Adrenal gland (tissue), 12 donors: ENCODE data around the gene ATM. TPM values are rescaled to one million over a fixed set of nuclear protein-coding genes. Genes with fewer than 3 reads are reported as not detected.
A peak's percentile ranks its signal among the peaks of the same experiment; 100 is the strongest.
"Not testable (repeated sequence)": the region's sequence is repeated elsewhere in the genome, so short reads cannot be mapped to it uniquely, and the experiment has no call there.

Experiments
- DNase-seq, 7 donors: peaks; one replicate each; pipeline ENCODE4 v3.0.0-alpha.2; 2019 to 2020
- H3K27ac ChIP-seq, 5 donors: fragments of 200-600 bp; sonication (generic) in 4 of 5; 1 replicate in 3 of 5; 2 replicates in 2 of 5; pipeline versions ENCODE4 v1.5.1 to v1.8.0; 2016 to 2020; ENCODE audit warnings: mild to moderate bottlenecking in 1 of 5
- H3K27me3 ChIP-seq: fragments of 200-600 bp; 2 replicates; pipeline ENCODE4 v1.8.0; 2021
- H3K36me3 ChIP-seq, 2 donors: fragments of 200-600 bp; replicated peaks in 1 of 2; 1 replicate in 1 of 2; 2 replicates in 1 of 2; pipeline versions ENCODE4 v1.5.1 to v1.8.0; 2018 to 2022
- H3K4me1 ChIP-seq, 2 donors: fragments of 200-600 bp; replicated peaks in 1 of 2; 1 replicate in 1 of 2; 2 replicates in 1 of 2; pipeline versions ENCODE4 v1.5.1 to v1.8.0; 2018 to 2021
- H3K4me3 ChIP-seq, 4 donors: fragments of 200-600 bp; sonication (generic) in 3 of 4; one replicate each; pipeline ENCODE4 v1.5.1; 2016 to 2018
- H3K9me3 ChIP-seq, 3 donors: fragments of 200-600 bp; sonication (generic) in 1 of 3; replicated peaks in 1 of 3; 1 replicate in 2 of 3; 2 replicates in 1 of 3; pipeline versions ENCODE4 v1.5.1 to v1.8.0; 2016 to 2021
- CTCF ChIP-seq, 6 experiments: fragments of 450-650 bp in 4 of 6; fragments of 200-600 bp in 2 of 6; sonication (generic) in 1 of 6; IDR thresholded peaks; 1 replicate in 5 of 6; 2 replicates in 1 of 6; pipeline versions ENCODE4 v1.5.1 to v1.8.0; 2016 to 2021; ENCODE audit warnings: antibody characterized with exemption in 6 of 6, mild to moderate bottlenecking in 2 of 6, moderate library complexity in 1 of 6
- POLR2A ChIP-seq, 2 donors: fragments of 450-650 bp; IDR thresholded peaks; one replicate each; pipeline ENCODE4 v1.6.1; 2017; ENCODE audit warnings: antibody characterized with exemption in 2 of 2, mild to moderate bottlenecking in 2 of 2, moderate library complexity in 1 of 2
- WGBS, 4 donors: extraction: QIAGEN DNeasy Blood & Tissue Kit in 2 of 4; methylation state at CpG; one replicate each; pipeline versions ENCODE4 v1.1.5 to v1.1.7; 2013 to 2017; 5-methylcytosine and 5-hydroxymethylcytosine counted together
- intact Hi-C, 2 donors: fragments of 100-400 bp; cut with DNase I; formaldehyde crosslinking; loops; one replicate each; pipeline versions ENCODE4 v1.14.1 to v1.15.0; 2022 to 2023
- polyA plus RNA-seq, 3 donors: library from polyadenylated mRNA; stranded (reverse); fragments of 200-250 nt in 2 of 3; fragments of 350-450 nt in 1 of 3; fragmentation: Illumina TruSeq in 1 of 3; extraction: RNeasy Lipid Tissue Mini Kit (QIAGEN cat#74804) in 1 of 3; gene quantifications; one replicate each; pipeline ENCODE4 v1.2.3, GENCODE V29; 2013 to 2014
- total RNA-seq, 9 donors: library from RNA; depleted of rRNA in 4 of 9; stranded (reverse); fragments of >200 nt in 4 of 9; fragments of 120-200 nt in 1 of 9; fragmentation: NEBNext Ultra II Directional in 1 of 9; extraction: Animal tissue kit (Norgen Biotek cat#: 25700) in 1 of 9; gene quantifications; one replicate each; pipeline versions ENCODE4 v1.1.0 to v1.2.4, GENCODE V29; 2013 to 2023
- donor health status: healthy with polysubstance abuse.
- donor health status: Bipolar disorder and iron deficiency.
- donor health status: DM: yes; HTN: yes; CAD: no.
- donor health status: DM: no; HTN: no; CAD: no.
- donor health status: DM: no; HTN: no; CAD: no.
- donor health status: DM: yes; HTN: yes; CAD: no.

Gene ATM
- total and polyA plus RNA-seq, 12 donors: 19.9 to 127 (median 66.8) TPM

DNA sequence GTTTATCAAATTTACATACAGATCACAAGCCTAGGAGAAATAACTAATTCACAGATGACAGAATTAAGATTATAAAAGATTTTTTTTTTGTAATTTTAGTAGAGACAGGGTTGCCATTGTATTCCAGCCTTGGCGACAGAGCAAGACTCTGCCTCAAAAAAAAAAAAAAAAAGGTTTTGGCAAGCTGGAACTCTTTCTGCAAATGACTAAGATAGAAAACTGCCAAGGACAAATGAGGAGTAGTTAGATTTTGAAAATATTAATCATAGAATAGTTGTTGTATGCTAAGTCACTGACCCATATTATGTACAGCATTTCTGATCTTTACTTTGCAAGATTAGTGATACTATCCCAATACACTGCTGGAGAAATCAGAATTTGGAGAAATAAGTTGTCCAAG lies 145.3 kb downstream of the ATM start:
- WGBS, 4 donors: 33 to 45% (median 44%) methylated on average over 1 of the region's 1 CpG

GRCh38 chr11:108369064-108369463 lies 146.2 kb downstream of the ATM start:
- H3K36me3 ChIP-seq: peaks cover 0 to 11% of the 10 kb centered on the region in 2 donors
- no peaks in the 10 kb centered on the region for H3K27me3 ChIP-seq
- TF ChIP-seq CTCF (IDR thresholded peaks at IDR 0.05): no peak
- no peak for TF ChIP-seq POLR2A (IDR thresholded peaks at IDR 0.05)
- H3K9me3 ChIP-seq: no peaks in the 10 kb centered on the region
- no peak overlapping the region for H3K4me3 ChIP-seq
- H3K4me1 ChIP-seq: peaks cover 6 to 22% of the 10 kb centered on the region in 2 donors
- WGBS, 4 donors: 40 to 66% (median 56%) methylated on average over 5 of the region's 5 CpGs
- peak overlapping the region in 3 of 5 donors; percentile 12 to 65 (median 65) for H3K27ac ChIP-seq
- intact Hi-C loops: no loop called here
- DNase-seq: peak in 4 of 7 donors; percentile 16 to 28 (median 22)

More for the DNA sequence above, 145.3 kb downstream of the ATM start:
- intact Hi-C loops: no loop called here
- peak overlapping the region; percentile 31 to 65 (median 51) for H3K27ac ChIP-seq
- H3K9me3 ChIP-seq: no peaks in the 10 kb centered on the region
- no peak overlapping the region for H3K4me3 ChIP-seq
- H3K36me3 ChIP-seq: peaks cover 0 to 11% of the 10 kb centered on the region in 2 donors
- peaks cover 10 to 22% of the 10 kb centered on the region in 2 donors for H3K4me1 ChIP-seq
- TF ChIP-seq POLR2A (IDR thresholded peaks at IDR 0.05): no peak
- TF ChIP-seq CTCF (IDR thresholded peaks at IDR 0.05): no peak
- peak in 1 of 7 donors; percentile 5 for DNase-seq
- no peaks in the 10 kb centered on the region for H3K27me3 ChIP-seq

DNA sequence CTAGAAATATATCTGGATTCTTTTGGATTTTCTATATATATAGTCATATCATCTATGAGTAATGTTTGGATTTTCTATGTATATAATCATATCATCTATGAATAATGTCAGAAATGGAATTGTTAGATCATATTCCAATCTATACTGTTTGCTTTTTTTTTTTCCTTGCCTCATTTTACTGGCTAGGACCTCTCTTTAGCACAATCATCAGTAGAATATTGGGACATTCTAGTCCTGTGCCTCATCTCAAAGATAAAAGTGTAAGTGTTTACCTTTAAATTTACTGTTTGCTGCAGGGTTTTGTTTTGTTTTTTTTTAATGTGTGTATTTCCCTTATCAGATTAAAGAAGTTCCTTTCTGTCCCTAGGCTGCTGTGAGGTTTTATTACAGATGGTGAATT lies 147.4 kb downstream of the ATM start:
- intact Hi-C loops: no loop called here
- TF ChIP-seq POLR2A (IDR thresholded peaks at IDR 0.05) (no peak), CTCF (IDR thresholded peaks at IDR 0.05) (no peak)
- H3K27ac ChIP-seq: no peak overlapping the region
- no peak overlapping the region for H3K4me3 ChIP-seq
- H3K36me3 ChIP-seq: peaks cover 0 to 8% of the 10 kb centered on the region in 2 donors
- H3K4me1 ChIP-seq: peaks cover 5 to 22% of the 10 kb centered on the region in 2 donors
- DNase-seq: no peak
- no peaks in the 10 kb centered on the region for H3K27me3 ChIP-seq
- no peaks in the 10 kb centered on the region for H3K9me3 ChIP-seq

GRCh38 chr11:108370990-108371389 lies 148.1 kb downstream of the ATM start:
- Histone ChIP-seq H3K4me3 (no peak overlapping the region), H3K36me3 (peaks cover 0 to 4% of the 10 kb centered on the region in 2 donors), H3K27ac (no peak overlapping the region), H3K9me3 (no peaks in the 10 kb centered on the region), H3K27me3 (no peaks in the 10 kb centered on the region), H3K4me1 (peaks cover 5 to 22% of the 10 kb centered on the region in 2 donors)
- intact Hi-C loops: no loop called here
- WGBS, 4 donors: 65 to 69% (median 68%) methylated on average over 5 of the region's 5 CpGs
- DNase-seq: no peak
- no peak for TF ChIP-seq CTCF (IDR thresholded peaks at IDR 0.05)
- no peak for TF ChIP-seq POLR2A (IDR thresholded peaks at IDR 0.05)

DNA sequence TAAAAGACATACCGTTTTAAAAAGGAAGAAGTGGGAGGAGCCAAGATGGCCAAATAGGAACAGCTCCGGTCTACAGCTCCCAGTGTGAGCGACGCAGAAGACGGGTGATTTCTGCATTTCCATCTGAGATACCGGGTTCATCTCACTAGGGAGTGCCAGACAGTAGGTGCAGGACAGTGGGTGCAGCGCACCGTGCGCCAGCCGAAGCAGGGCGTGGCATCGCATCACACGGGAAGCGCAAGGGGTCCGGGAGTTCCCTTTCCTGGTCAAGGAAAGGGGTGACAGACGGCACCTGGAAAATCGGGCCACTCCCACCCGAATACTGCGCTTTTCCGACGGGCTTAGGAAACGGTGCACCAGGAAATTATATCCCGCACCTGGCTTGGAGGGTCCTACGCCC lies 150.6 kb downstream of the ATM start:
- WGBS, 4 donors: 92 to 96% (median 96%) methylated on average over 24 of the region's 24 CpGs
- H3K27ac ChIP-seq, H3K27me3 ChIP-seq, DNase-seq, H3K4me3 ChIP-seq, intact Hi-C loops, H3K9me3 ChIP-seq, H3K36me3 ChIP-seq: not testable (repeated sequence)
- H3K4me1 ChIP-seq: peaks cover 5 to 15% of the 10 kb centered on the region in 2 donors
